ENCODE data around the gene FHIP2A.
"Not testable (repeated sequence)": the region's sequence is repeated elsewhere in the genome, so short reads cannot be mapped to it uniquely, and the experiment has no call there.

The FHIP2A gene

GRCh38 chr10:114839901-114840300, 18.3 kb downstream of the FHIP2A start:
- in situ Hi-C loops (cut with HindIII; ENCODE audit: low sequenced_read_pairs) = no loop called here
- no peak overlapping the region for H3K4me3 ChIP-seq (ENCODE audit: low read depth, low read length)
- no peak for TF ChIP-seq CTCF (IDR thresholded peaks at IDR 0.05; ENCODE audit: low read depth, low read length)
- DNase-seq (ENCODE audit: low read depth, low spot score) = no peak

- TF ChIP-seq CTCF (IDR thresholded peaks at IDR 0.05; ENCODE audit: low read depth, low read length) = no peak
- DNase-seq (ENCODE audit: low read depth, low spot score) = no peak
- in situ Hi-C loops (cut with HindIII; ENCODE audit: low sequenced_read_pairs) = no loop called here
- no peak overlapping the region for H3K4me3 ChIP-seq (ENCODE audit: low read depth, low read length)
Measured at GRCh38 chr10:114845978-114846693, 24.6 kb downstream of the FHIP2A start.

DNA sequence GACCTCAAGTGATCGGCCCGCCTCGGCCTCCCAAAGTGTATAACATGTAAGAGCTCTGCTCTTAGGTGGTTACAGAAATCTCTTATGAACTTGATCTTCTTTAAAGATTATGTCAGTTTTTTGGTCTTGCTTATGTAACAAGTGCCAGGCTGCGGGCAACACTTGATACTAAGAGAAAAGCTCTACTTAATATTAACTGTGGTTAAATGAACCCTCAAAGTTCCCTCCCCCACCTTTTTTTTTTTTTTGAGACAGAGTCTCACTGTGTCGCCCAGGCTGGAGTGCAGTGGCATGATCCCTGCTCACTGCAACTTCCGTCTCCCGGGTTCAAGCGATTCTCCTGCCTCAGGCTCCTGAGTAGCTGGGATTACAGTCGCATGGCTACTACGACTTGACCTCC, 25.9 kb downstream of the FHIP2A start:
- DNase-seq (ENCODE audit: low read depth, low spot score); H3K4me3 ChIP-seq (ENCODE audit: low read depth, low read length); in situ Hi-C loops (cut with HindIII; ENCODE audit: low sequenced_read_pairs): not testable (repeated sequence)

DNA sequence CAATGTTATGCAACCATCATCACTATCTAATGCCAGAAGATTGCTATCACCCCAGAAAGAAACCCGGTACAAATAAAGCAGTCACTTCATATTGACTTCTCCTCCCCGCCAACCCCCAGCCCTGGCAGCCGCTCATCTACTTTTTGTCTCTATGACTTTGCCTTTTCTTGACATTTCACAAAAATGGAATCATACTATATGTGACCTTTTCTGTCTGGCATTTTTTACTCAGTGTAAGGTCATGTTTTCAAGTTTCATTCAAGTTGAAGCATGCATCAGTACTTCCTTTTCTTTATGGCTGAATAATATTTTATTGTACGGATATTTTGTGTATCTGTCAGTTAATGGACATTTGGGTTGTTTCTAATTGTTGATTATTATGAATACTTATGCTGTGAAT, 28.1 kb downstream of the FHIP2A start:
- no peak for TF ChIP-seq CTCF (IDR thresholded peaks at IDR 0.05; ENCODE audit: low read depth, low read length)
- no peak overlapping the region for H3K4me3 ChIP-seq (ENCODE audit: low read depth, low read length)
- DNase-seq (ENCODE audit: low read depth, low spot score) = no peak
- in situ Hi-C loops (cut with HindIII; ENCODE audit: low sequenced_read_pairs) = no loop called here

DNA sequence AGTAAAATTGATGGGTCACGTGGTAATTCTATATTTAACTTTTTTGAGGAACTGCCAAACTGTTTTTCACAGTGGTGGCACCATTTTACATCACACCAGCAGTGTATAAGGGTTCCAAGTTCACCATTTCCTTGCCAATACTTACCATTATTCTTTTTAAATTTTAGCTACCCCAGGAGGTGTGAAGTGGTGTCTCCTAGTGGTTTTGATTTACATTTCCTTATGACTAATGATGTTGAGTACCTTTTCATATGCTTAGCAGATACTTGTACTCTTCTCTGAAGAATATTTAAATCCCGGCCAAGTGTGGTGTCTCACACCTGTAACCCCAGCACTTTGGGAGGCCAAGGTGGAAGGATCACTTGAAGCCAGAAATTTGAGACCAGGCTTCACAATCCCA, 28.5 kb downstream of the FHIP2A start:
- H3K4me3 ChIP-seq (ENCODE audit: low read depth, low read length) = no peak overlapping the region
- in situ Hi-C loops (cut with HindIII; ENCODE audit: low sequenced_read_pairs) = no loop called here
- DNase-seq (ENCODE audit: low read depth, low spot score) = no peak
- TF ChIP-seq CTCF (IDR thresholded peaks at IDR 0.05; ENCODE audit: low read depth, low read length) = no peak

- TF ChIP-seq CTCF (IDR thresholded peaks at IDR 0.05; ENCODE audit: low read depth, low read length) = no peak
- H3K4me3 ChIP-seq (ENCODE audit: low read depth, low read length) = no peak overlapping the region
- no peak for DNase-seq (ENCODE audit: low read depth, low spot score)
- in situ Hi-C loops (cut with HindIII; ENCODE audit: low sequenced_read_pairs) = no loop called here
Measured at GRCh38 chr10:114851336-114851735, 29.8 kb downstream of the FHIP2A start.

DNA sequence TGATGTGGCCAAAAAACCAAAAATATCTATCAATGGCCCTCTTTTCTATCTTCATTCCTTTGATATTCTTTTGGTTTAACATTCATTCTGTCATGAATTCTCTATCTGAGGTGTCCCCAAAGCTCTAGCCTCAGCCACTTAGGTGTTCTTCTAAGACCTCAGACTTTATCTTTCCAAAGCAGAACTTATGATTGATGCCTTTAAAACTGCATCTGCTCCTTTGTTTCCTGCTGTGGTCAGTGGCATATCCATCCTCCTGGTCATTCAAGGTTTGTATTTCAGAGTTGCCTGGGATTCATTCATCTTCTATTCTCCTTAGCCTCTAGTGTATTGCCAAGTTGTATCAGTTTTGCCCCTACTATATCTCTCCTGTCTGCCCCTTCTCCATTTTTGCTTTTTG, 30.6 kb downstream of the FHIP2A start:
- no peak for DNase-seq (ENCODE audit: low read depth, low spot score)
- in situ Hi-C loops (cut with HindIII; ENCODE audit: low sequenced_read_pairs) = no loop called here
- no peak overlapping the region for H3K4me3 ChIP-seq (ENCODE audit: low read depth, low read length)
- TF ChIP-seq CTCF (IDR thresholded peaks at IDR 0.05; ENCODE audit: low read depth, low read length) = no peak
